ENCODE data around the gene SYT8. TPM values are rescaled to one million over a fixed set of nuclear protein-coding genes. Genes with fewer than 3 reads are reported as not detected.
A peak's percentile ranks its signal among the peaks of the same experiment; 100 is the strongest.
"Not testable (repeated sequence)": the region's sequence is repeated elsewhere in the genome, so short reads cannot be mapped to it uniquely, and the experiment has no call there.

SYT8 gene
- total RNA-seq, 2 experiments from 2014 or later = not detected

DNA sequence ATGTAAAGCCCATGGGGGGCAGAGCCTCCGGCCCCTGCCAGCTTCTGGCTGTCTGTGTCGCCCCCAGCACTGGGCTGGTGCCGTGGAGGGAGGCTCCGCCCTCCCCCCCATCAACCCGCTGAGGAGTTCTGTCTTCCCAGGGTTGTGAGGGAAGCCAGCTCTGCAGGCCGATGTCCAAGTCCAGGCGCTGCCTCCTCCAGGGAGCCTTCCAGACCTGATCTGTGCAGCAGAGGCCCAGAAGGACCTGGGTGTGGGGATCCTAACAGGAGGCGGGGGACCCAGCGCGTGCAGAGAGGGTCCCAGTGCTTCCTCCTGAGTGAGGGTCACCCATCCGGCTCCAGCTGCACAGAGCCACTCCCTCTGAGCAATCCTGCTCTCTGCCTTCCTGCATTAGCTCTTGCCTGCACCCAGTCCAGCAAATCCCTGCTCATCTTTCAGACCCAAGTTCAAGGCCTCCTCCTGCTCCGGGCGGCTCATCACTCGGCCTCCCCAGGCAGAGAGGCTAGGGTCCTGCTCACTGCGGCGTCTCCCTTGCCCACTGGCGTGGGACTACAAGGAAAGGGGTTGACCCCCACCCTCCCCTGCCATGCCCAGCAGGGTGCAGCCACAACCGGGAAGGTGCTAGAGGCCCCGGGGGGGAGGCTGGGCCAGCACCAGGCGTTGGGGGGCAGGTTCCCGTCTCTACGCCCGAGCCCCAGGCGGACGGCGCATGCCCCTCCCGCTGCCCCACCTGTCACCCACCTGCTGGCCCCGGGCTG, 40.5 kb downstream of the SYT8 start:
- no peaks in the 10 kb centered on the region for H3K36me3 ChIP-seq (ENCODE audit: insufficient read depth, low read length)
- no peak overlapping the region for H3K4me3 ChIP-seq (ENCODE audit: low read depth, low read length, poor library complexity, severe bottlenecking)
- H3K9me2 ChIP-seq (ENCODE audit: insufficient read depth, low read length) = no peaks in the 10 kb centered on the region
- no peaks in the 10 kb centered on the region for H3K9me3 ChIP-seq (ENCODE audit: low read length)
- H3K27ac ChIP-seq (ENCODE audit: low read depth, low read length, poor library complexity, severe bottlenecking) = no peak overlapping the region
- no TSS peak for BruUV-seq (replicated peaks)
- H3K4me2 ChIP-seq (ENCODE audit: low read length) = no peak overlapping the region
- ChIA-PET CTCF (ENCODE audit: unreplicated experiment) (no interaction called here), POLR2A (interaction anchor here (0.6 kb wide), 1 partner anchor 200 kb away, joined by 3 read pairs; no protein-coding TSS in a partner anchor)
- TF ChIP-seq, protein P1, sequence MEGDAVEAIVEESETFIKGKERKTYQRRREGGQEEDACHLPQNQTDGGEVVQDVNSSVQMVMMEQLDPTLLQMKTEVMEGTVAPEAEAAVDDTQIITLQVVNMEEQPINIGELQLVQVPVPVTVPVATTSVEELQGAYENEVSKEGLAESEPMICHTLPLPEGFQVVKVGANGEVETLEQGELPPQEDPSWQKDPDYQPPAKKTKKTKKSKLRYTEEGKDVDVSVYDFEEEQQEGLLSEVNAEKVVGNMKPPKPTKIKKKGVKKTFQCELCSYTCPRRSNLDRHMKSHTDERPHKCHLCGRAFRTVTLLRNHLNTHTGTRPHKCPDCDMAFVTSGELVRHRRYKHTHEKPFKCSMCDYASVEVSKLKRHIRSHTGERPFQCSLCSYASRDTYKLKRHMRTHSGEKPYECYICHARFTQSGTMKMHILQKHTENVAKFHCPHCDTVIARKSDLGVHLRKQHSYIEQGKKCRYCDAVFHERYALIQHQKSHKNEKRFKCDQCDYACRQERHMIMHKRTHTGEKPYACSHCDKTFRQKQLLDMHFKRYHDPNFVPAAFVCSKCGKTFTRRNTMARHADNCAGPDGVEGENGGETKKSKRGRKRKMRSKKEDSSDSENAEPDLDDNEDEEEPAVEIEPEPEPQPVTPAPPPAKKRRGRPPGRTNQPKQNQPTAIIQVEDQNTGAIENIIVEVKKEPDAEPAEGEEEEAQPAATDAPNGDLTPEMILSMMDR (conservative IDR thresholded peaks at IDR 0.05; ENCODE audit: low read length) = no peak
- TF ChIP-seq EZH2phosphoT487 (IDR thresholded peaks at IDR 0.05; ENCODE audit: borderline replicate concordance, low read depth, low read length) = no peak
- intact Hi-C loops (cut with micrococcal nuclease; ENCODE audit: unreplicated experiment) = no loop called here
- no peaks in the 10 kb centered on the region; the same call in 1 of the 2 replicates for H4K20me1 ChIP-seq (ENCODE audit: insufficient read depth, low read length)
- no peaks in the 10 kb centered on the region for H3K79me2 ChIP-seq (ENCODE audit: insufficient read depth, low read depth, low read length)
- no peaks in the 10 kb centered on the region for H3K4me1 ChIP-seq (ENCODE audit: insufficient read depth, low read length, poor library complexity, severe bottlenecking)
- no peak overlapping the region for H2AFZ ChIP-seq (ENCODE audit: low read length)
- no peak for DNase-seq (ENCODE audit: low spot score)

DNA sequence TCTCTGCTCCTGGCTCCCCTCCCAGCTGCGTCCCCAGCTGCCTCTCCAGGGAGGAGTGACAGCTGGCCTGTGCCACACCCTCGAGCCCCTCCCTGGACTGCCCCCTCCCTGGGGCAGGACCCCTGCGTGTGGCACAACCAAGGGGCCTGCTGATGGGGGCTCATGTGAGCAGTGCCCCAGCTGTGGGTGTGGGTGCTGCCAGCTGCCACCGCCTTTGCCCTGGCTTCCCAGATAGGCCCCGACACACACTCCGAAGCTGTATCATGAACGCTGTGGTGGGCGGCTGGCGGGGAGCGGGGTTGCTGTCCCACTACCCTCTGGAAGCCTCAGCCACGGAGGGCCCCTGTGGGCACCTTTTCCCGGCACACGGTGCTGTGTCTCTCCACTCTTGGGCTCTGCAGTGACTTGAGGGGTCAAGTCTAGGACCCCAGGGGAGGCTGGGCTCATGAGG, 41.1 kb downstream of the SYT8 start:
- DNase-seq (ENCODE audit: low spot score); H4K20me1 ChIP-seq (ENCODE audit: insufficient read depth, low read length); intact Hi-C loops (cut with micrococcal nuclease; ENCODE audit: unreplicated experiment); H3K9me2 ChIP-seq (ENCODE audit: insufficient read depth, low read length); H3K4me2 ChIP-seq (ENCODE audit: low read length); H3K79me2 ChIP-seq (ENCODE audit: insufficient read depth, low read depth, low read length); H3K4me3 ChIP-seq (ENCODE audit: low read depth, low read length, poor library complexity, severe bottlenecking); H3K4me1 ChIP-seq (ENCODE audit: insufficient read depth, low read length, poor library complexity, severe bottlenecking); BruUV-seq (replicated peaks); H3K27ac ChIP-seq (ENCODE audit: low read depth, low read length, poor library complexity, severe bottlenecking); H3K9me3 ChIP-seq (ENCODE audit: low read length); H2AFZ ChIP-seq (ENCODE audit: low read length); CTCF ChIA-PET (ENCODE audit: unreplicated experiment); H3K36me3 ChIP-seq (ENCODE audit: insufficient read depth, low read length): not testable (repeated sequence)
- POLR2A ChIA-PET = interaction anchor here (0.6 kb wide), 1 partner anchor 200 kb away, joined by 3 read pairs; no protein-coding TSS in a partner anchor

DNA sequence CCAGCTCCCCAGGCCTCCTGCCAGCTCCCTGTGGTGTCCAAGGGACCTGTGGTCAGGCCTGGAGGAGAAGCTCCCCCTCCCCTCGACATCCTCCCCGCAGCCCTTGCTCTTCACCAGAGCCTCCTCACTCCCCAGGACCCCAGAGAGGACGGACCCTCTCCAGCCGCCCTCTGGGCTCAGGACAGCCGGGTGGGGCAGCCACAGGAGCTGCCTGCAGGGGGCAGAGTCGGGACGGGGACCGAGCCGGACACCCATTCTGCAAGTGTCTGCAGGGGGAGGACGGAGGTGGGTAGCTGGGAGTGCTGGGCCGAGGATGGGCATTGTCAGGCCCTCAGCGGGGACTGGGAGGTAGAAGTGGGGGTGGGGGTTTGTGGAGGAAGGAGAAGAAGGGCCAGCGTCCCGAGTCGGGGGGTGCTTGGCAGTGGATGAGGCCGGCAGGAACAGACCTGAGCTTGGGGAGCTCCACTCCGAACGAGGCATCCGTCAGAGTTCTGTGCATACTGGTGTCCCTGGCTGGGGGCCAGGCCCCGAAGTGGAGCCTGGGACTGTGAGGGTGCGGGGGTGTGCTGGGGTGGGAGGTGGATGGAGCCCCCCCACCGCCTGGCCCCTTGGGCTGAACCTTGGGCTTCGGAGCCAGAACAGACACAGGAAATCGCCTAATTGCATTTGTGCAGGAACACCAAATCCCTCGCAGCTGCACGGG, 41.7 kb downstream of the SYT8 start:
- Histone ChIP-seq H3K9me2 (ENCODE audit: insufficient read depth, low read length) (no peaks in the 10 kb centered on the region), H3K4me3 (ENCODE audit: low read depth, low read length, poor library complexity, severe bottlenecking) (no peak overlapping the region), H3K36me3 (ENCODE audit: insufficient read depth, low read length) (no peaks in the 10 kb centered on the region), H3K79me2 (ENCODE audit: insufficient read depth, low read depth, low read length) (no peaks in the 10 kb centered on the region), H3K9me3 (ENCODE audit: low read length) (no peaks in the 10 kb centered on the region), H3K27ac (ENCODE audit: low read depth, low read length, poor library complexity, severe bottlenecking) (no peak overlapping the region), H3K4me2 (ENCODE audit: low read length) (no peak overlapping the region), H3K4me1 (ENCODE audit: insufficient read depth, low read length, poor library complexity, severe bottlenecking) (peaks cover 8% of the 10 kb centered on the region), H2AFZ (ENCODE audit: low read length) (no peak overlapping the region), H4K20me1 (ENCODE audit: insufficient read depth, low read length) (no peaks in the 10 kb centered on the region)
- ChIA-PET CTCF (ENCODE audit: unreplicated experiment) (no interaction called here), POLR2A (no interaction called here)
- peak; percentile 18 for DNase-seq (ENCODE audit: low spot score)
- no peak for TF ChIP-seq EZH2phosphoT487 (IDR thresholded peaks at IDR 0.05; ENCODE audit: borderline replicate concordance, low read depth, low read length)
- TF ChIP-seq, protein P1 (conservative IDR thresholded peaks at IDR 0.05; ENCODE audit: low read length) = peak; percentile 73
- no TSS peak for BruUV-seq (replicated peaks)
- intact Hi-C loops (cut with micrococcal nuclease; ENCODE audit: unreplicated experiment) = no loop called here
